GM23338 (cell line): Measurements from ENCODE around the gene PPP1R2B. TPM values are rescaled to one million over a fixed set of nuclear protein-coding genes. Genes with fewer than 3 reads are reported as not detected.
A peak's percentile ranks its signal among the peaks of the same experiment; 100 is the strongest.
"Not testable (repeated sequence)": the region's sequence is repeated elsewhere in the genome, so short reads cannot be mapped to it uniquely, and the experiment has no call there.

Experiments used
- ATAC-seq: fragments of 200-7000 bp; cut with Tn5 transposase; 3 replicates; pipeline ENCODE4 v1.9.1; 2020
- DNase-seq: peaks from one replicate; pipeline ENCODE4 v3.0.0-alpha.2; 2015; ENCODE audit warnings: low spot score
- H2AFZ ChIP-seq: fragments of 200-600 bp; sonication (generic); 2 replicates; pipeline ENCODE4 v1.8.0; 2016; ENCODE audit warnings: antibody characterized with exemption, mild to moderate bottlenecking, moderate library complexity
- H3F3A ChIP-seq: fragments of 200-600 bp; sonication (generic); replicated peaks from 2 replicates; pipeline ENCODE4 v1.8.0; 2017; ENCODE audit warnings: antibody characterized with exemption, mixed run types, low read depth
- H3K27ac ChIP-seq: fragments of 200-600 bp; sonication (generic); 2 replicates; pipeline ENCODE4 v1.6.1; 2016; ENCODE audit warnings: low read depth
- H3K27me3 ChIP-seq: fragments of 200-600 bp; sonication (generic); 2 replicates; pipeline ENCODE4 v1.8.0; 2016; ENCODE audit warnings: mild to moderate bottlenecking, mixed run types, moderate library complexity; ENCODE audit not compliant: insufficient read depth
- H3K36me3 ChIP-seq: fragments of 200-600 bp; sonication (generic); 2 replicates; pipeline ENCODE4 v1.8.0; 2016; ENCODE audit warnings: mild to moderate bottlenecking; ENCODE audit not compliant: insufficient read depth
- H3K4me1 ChIP-seq: fragments of 200-600 bp; sonication (generic); 2 replicates; pipeline ENCODE4 v1.8.0; 2016; ENCODE audit warnings: mild to moderate bottlenecking, moderate library complexity; ENCODE audit not compliant: insufficient read depth
- H3K4me2 ChIP-seq: fragments of 200-600 bp; sonication (generic); 2 replicates; pipeline ENCODE4 v1.7.1; 2017; ENCODE audit warnings: mixed run types
- H3K4me3 ChIP-seq: fragments of 200-600 bp; sonication (generic); 2 replicates; pipeline ENCODE4 v1.6.1; 2016; ENCODE audit warnings: mixed run types
- H3K79me2 ChIP-seq: fragments of 200-600 bp; sonication (generic); replicated peaks from 2 replicates; pipeline ENCODE4 v1.8.0; 2017; ENCODE audit warnings: mild to moderate bottlenecking; ENCODE audit not compliant: insufficient read depth
- H3K9me2 ChIP-seq: fragments of 200-600 bp; sonication (generic); 2 replicates; pipeline ENCODE4 v1.8.0; 2017; ENCODE audit not compliant: insufficient read depth
- H4K20me1 ChIP-seq: fragments of 200-600 bp; sonication (generic); replicated peaks from 2 replicates; pipeline ENCODE4 v1.8.0; 2017; ENCODE audit warnings: mild to moderate bottlenecking; ENCODE audit not compliant: insufficient read depth
- H3K27ac Mint-ChIP-seq: 2 replicates; pipeline ENCODE4 v1.8.0; 2020; ENCODE audit warnings: inconsistent platforms, mild to moderate bottlenecking, moderate library complexity, mixed read lengths
- H3K27me3 Mint-ChIP-seq: 3 replicates; pipeline ENCODE4 v1.8.0; 2022; ENCODE audit warnings: low read depth, mild to moderate bottlenecking, moderate library complexity, mixed read lengths, inconsistent platforms; ENCODE audit not compliant: insufficient read depth, poor library complexity
- H3K36me3 Mint-ChIP-seq: 3 replicates; pipeline ENCODE4 v1.8.0; 2021; ENCODE audit warnings: low read depth, mild to moderate bottlenecking, inconsistent platforms, moderate library complexity, mixed read lengths
- H3K4me1 Mint-ChIP-seq: 3 replicates; pipeline ENCODE4 v1.8.0; 2020; ENCODE audit warnings: mild to moderate bottlenecking, inconsistent platforms, mixed read lengths
- H3K4me3 Mint-ChIP-seq: 3 replicates; pipeline ENCODE4 v1.8.0; 2021; ENCODE audit warnings: moderate library complexity, mild to moderate bottlenecking, inconsistent platforms, mixed read lengths
- H3K9me3 Mint-ChIP-seq: 3 replicates; pipeline ENCODE4 v1.8.0; 2020; ENCODE audit warnings: moderate library complexity, mild to moderate bottlenecking, inconsistent platforms, mixed read lengths
- ETS1 ChIP-seq: IDR thresholded peaks from 2 replicates; pipeline ENCODE4 v1.6.1; 2016; ENCODE audit warnings: antibody characterized with exemption
- EZH2 ChIP-seq: fragments of 200-600 bp; sonication (generic); IDR thresholded peaks from one replicate; pipeline ENCODE4 v1.8.0; 2017; ENCODE audit warnings: antibody characterized with exemption, mild to moderate bottlenecking, low read depth; ENCODE audit not compliant: unreplicated experiment
- EZH2phosphoT487 ChIP-seq: fragments of 200-600 bp; sonication (generic); IDR thresholded peaks from one replicate; pipeline ENCODE4 v1.8.1; 2018; ENCODE audit warnings: antibody characterized with exemption; ENCODE audit not compliant: unreplicated experiment
- JUNB ChIP-seq: IDR thresholded peaks from one replicate; pipeline ENCODE4 v1.6.1; 2016; ENCODE audit warnings: antibody characterized with exemption; ENCODE audit not compliant: unreplicated experiment
- NANOG ChIP-seq: IDR thresholded peaks from 2 replicates; pipeline ENCODE4 v1.6.1; 2016; ENCODE audit warnings: antibody characterized with exemption, borderline replicate concordance
- POLR2AphosphoS5 ChIP-seq: IDR thresholded peaks from 2 replicates; pipeline ENCODE4 v1.6.1; 2016; ENCODE audit warnings: antibody characterized with exemption, low read depth
- REST ChIP-seq: IDR thresholded peaks from one replicate; pipeline ENCODE4 v1.6.1; 2018; ENCODE audit warnings: antibody characterized with exemption; ENCODE audit not compliant: unreplicated experiment
- ZNF114 ChIP-seq: fragments of 250-450 bp; sonication (Bioruptor Pico); IDR thresholded peaks from 2 replicates; pipeline ENCODE4 v1.5.0; 2020; ENCODE audit warnings: mild to moderate bottlenecking, moderate library complexity
- ZNF331 ChIP-seq: fragments of 250-450 bp; sonication (Bioruptor Pico); IDR thresholded peaks from 2 replicates; pipeline ENCODE4 v1.5.0; 2020; ENCODE audit warnings: low read depth, mild to moderate bottlenecking, moderate library complexity
- ZNF462 ChIP-seq: fragments of 250-450 bp; sonication (Bioruptor Pico); IDR thresholded peaks from 2 replicates; pipeline ENCODE4 v1.5.0; 2020; ENCODE audit warnings: mild to moderate bottlenecking, moderate library complexity
- polyA plus RNA-seq: library from polyadenylated mRNA; unstranded; fragments of >200 nt; fragmentation: Nextera tagmentation; extraction: Ambion mirVana; gene quantifications from 2 replicates; pipeline ENCODE4 v1.2.1, GENCODE V29; 2016
- total RNA-seq: library from RNA; depleted of rRNA; stranded (reverse); fragments of >200 nt; shearing (Covaris generic); gene quantifications from 2 replicates; pipeline ENCODE4 v1.2.3, GENCODE V29; 2014

The PPP1R2B gene
- total and polyA plus RNA-seq, 2 experiments from 2014 or later, result 0.11 to 0.21 TPM

GRCh38 chr5:156846914-156847313 is 3.2 kb upstream of the PPP1R2B start:
- Histone ChIP-seq H3K36me3 (no peaks in the 10 kb centered on the region), H3F3A (no peaks in the 10 kb centered on the region), H3K27ac (no peak overlapping the region), H3K79me2 (no peaks in the 10 kb centered on the region), H3K27me3 (no peaks in the 10 kb centered on the region), H3K4me2 (no peak overlapping the region), H2AFZ (peak overlapping the region; percentile 43), H3K4me1 (no peaks in the 10 kb centered on the region), H3K9me2 (no peaks in the 10 kb centered on the region), H3K4me3 (no peak overlapping the region), H4K20me1 (no peaks in the 10 kb centered on the region)
- DNase-seq, result no peak
- peaks cover 5% of the 10 kb centered on the region for H3K27me3 Mint-ChIP-seq
- ATAC-seq, result no peak
- H3K4me3 Mint-ChIP-seq, result no peak overlapping the region
- H3K27ac Mint-ChIP-seq, result no peak overlapping the region
- no peaks in the 10 kb centered on the region for H3K4me1 Mint-ChIP-seq
- TF ChIP-seq POLR2AphosphoS5, result no peak
- TF ChIP-seq REST, result no peak
- no peak for TF ChIP-seq ZNF462
- no peak for TF ChIP-seq EZH2phosphoT487
- no peak for TF ChIP-seq NANOG
- TF ChIP-seq ETS1, result no peak
- TF ChIP-seq EZH2, result no peak
- no peak for TF ChIP-seq JUNB
- TF ChIP-seq ZNF114 (CRISPR knock-in tag), result no peak
- no peak for TF ChIP-seq ZNF331 (CRISPR knock-in tag)
- peaks cover 3% of the 10 kb centered on the region; the same call in 2 of the 3 replicates for H3K9me3 Mint-ChIP-seq
- 0 out of 3 replicates have a peak, but pooled peaks cover 5% of the 10 kb centered on the region for H3K36me3 Mint-ChIP-seq

GRCh38 chr5:156848447-156848846 is 1.6 kb upstream of the PPP1R2B start:
- H4K20me1 ChIP-seq, H3K4me1 Mint-ChIP-seq, H3K36me3 Mint-ChIP-seq, H3K27me3 Mint-ChIP-seq, H3K4me2 ChIP-seq, H3K4me3 Mint-ChIP-seq, H3K36me3 ChIP-seq, H3K4me3 ChIP-seq, ATAC-seq, H3K9me3 Mint-ChIP-seq, H3K27ac Mint-ChIP-seq, DNase-seq, H3K27ac ChIP-seq, H3K79me2 ChIP-seq, H3K9me2 ChIP-seq, H2AFZ ChIP-seq, H3K27me3 ChIP-seq, H3F3A ChIP-seq, H3K4me1 ChIP-seq: not testable (repeated sequence)
